SU-DHL-6 (cell line): ENCODE results near the gene APRT.

ENCODE experiments used
- EZH2phosphoT487 ChIP-seq: fragments of 200-600 bp; sonication (generic), shearing (Covaris generic); conservative IDR thresholded peaks from 2 replicates; pipeline ENCODE4 v1.6.1; 2018; ENCODE audit warnings: mild to moderate bottlenecking, antibody characterized with exemption, low read length, moderate library complexity, mixed read lengths
- TF ChIP-seq, protein P1 (sequence below): fragments of 200-600 bp; sonication (generic); IDR thresholded peaks from one replicate; pipeline ENCODE4 v1.5.1; 2017; ENCODE audit warnings: antibody characterized with exemption, mild to moderate bottlenecking, low read length, moderate library complexity; ENCODE audit not compliant: insufficient read depth, poor library complexity, severe bottlenecking

DNA sequence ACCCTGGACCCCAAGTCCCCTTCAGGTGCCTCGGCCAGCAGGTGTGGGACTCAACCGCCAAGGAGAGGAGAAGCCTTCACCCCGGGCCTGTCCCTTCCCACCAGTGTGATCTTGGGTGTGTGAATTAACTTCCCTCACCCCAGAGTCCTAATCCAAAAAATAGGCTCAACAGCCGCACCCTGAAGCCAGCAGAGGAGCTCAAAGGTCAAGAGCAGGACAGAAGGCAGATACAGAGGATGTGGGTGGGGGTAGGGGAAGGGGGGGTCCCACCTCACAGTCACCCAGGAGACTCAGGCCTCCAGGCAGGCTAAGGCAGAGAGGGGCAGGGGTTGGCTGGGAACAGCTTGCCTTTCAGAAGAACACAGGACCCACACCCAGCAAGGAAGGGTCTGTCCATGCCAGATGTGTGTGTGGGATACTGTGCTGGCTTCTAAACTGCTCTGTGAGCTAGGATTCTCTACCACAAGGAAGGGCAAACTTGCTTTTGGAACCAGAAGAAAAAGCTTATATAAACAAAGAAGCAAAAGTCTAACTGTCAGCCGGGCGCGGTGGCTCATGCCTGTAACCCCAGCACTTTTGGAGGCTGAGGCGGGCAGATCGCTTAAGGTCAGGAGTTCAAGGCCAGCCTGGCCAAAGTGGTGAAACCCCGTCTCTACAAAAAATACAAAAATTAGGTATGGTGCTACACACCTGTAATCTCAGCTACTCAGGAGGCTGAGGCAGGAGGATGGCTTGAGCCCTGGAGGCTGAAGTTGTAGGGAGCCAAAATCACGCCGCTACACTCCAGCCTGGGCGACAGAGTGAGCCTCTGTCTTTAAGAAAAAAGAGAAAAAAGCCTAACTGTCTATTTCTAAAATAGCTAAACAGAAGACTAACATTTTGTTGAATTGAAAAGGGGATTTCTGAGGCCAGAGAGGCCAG lies 31.3 kb downstream of the APRT start:
- TF ChIP-seq, protein P1, sequence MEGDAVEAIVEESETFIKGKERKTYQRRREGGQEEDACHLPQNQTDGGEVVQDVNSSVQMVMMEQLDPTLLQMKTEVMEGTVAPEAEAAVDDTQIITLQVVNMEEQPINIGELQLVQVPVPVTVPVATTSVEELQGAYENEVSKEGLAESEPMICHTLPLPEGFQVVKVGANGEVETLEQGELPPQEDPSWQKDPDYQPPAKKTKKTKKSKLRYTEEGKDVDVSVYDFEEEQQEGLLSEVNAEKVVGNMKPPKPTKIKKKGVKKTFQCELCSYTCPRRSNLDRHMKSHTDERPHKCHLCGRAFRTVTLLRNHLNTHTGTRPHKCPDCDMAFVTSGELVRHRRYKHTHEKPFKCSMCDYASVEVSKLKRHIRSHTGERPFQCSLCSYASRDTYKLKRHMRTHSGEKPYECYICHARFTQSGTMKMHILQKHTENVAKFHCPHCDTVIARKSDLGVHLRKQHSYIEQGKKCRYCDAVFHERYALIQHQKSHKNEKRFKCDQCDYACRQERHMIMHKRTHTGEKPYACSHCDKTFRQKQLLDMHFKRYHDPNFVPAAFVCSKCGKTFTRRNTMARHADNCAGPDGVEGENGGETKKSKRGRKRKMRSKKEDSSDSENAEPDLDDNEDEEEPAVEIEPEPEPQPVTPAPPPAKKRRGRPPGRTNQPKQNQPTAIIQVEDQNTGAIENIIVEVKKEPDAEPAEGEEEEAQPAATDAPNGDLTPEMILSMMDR, result no peak
- TF ChIP-seq EZH2phosphoT487, result no peak
